Measurements from ENCODE around the gene TPST1.
"Not testable (repeated sequence)": the region's sequence is repeated elsewhere in the genome, so short reads cannot be mapped to it uniquely, and the experiment has no call there.

TPST1 gene

GRCh38 chr7:66395128-66395571 is 190.0 kb downstream of the TPST1 start:
- ATAC-seq = not testable (repeated sequence)

- not testable (repeated sequence) for ATAC-seq
These were observed 190.9 kb downstream of the TPST1 start for GRCh38 chr7:66396052-66396451.

- ATAC-seq = not testable (repeated sequence)
These were observed 193.7 kb downstream of the TPST1 start for GRCh38 chr7:66398841-66399240.

DNA sequence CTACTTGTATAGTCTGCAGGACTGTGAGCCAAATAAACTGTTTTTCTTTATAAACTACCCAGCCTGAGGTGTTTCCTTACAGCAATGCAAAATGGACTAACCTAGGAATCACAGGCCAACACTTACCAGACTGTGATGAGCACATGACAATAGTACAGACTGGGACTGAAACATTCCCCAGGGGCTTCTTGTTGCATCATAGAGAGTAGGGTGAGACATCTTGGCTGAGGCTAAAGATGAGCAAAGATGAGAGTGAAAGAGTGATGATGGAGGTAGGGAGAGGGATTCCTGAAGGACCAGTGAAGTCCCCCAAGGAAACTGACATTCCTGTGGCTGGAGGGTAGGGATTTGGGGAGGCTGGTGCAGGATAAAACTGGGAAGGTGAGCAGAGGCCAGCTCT is 194.4 kb downstream of the TPST1 start:
- no peak for ATAC-seq

- ATAC-seq = no peak
These were observed 195.3 kb downstream of the TPST1 start for GRCh38 chr7:66400400-66400799.

DNA sequence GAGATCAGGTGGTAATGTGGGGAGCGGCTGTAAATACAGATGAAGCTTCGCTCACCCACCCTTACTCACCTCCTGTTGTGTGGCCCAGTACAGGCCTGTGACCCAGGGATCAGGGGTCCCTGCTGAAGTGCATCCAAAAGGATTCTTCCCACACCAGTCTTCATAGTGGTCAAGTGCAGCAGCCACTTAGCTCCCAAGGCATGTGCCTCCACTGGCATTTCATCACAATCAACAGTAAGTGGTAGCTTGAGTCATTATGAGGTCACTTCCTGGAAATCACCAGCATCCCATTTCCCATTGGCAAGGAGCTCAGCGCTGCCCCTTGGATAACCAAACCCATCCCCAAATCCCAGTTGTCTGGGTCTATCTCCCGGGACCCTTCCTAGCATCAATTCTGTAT is 196.0 kb downstream of the TPST1 start:
- not testable (repeated sequence) for ATAC-seq

GRCh38 chr7:66401932-66402331 is 196.8 kb downstream of the TPST1 start:
- ATAC-seq = not testable (repeated sequence)

DNA sequence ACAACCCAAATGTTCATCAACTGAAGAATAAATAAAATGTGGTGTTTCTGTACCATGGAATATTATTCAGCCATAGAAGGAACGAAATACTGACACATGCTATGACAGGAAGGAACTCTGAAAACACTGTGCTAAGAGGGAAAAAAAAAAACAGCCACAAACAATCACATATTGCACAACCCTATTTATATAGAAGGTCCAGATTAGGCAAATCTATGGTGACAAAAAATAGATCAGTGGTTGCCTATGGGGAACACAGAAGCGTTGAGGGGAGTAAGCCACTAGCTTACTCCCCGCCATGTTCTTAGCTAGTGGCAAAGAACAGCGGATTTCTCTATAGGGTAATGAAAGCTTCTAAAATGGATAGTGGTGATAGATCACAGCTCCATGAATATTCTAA is 198.4 kb downstream of the TPST1 start:
- no peak for ATAC-seq

DNA sequence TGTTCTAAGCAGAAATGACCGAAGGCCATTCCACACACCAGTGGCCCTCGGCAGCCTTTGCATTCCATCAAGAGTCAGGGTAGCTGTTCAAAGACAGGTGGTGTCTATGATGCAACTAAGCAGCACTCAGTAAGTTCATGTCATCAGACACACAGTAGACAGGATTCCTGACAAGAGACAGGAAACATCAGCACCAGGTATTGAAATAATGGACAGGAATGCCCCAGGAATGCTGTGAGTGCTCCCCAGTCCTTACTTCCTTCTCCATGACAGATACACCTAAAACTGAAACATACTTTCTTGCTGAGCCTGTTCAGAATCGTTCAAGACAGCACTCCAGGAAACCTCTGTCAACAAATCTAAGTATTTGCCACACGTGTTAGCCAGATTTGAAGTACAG is 204.4 kb downstream of the TPST1 start:
- ATAC-seq = no peak

Measured in activated CD4-positive, CD25-positive, alpha-beta regulatory T cell treated with anti-CD3 and anti-CD28 coated beads, Interleukin-2, amount 50 U/mL, for 24 hours (primary cell).